Thyroid gland (tissue), 4 donors: ENCODE results near the gene PLEKHF1. TPM values are rescaled to one million over a fixed set of nuclear protein-coding genes. Genes with fewer than 3 reads are reported as not detected.

ENCODE experiments used
- DNase-seq, 2 donors: peaks; one replicate each; pipeline ENCODE4 v3.0.0-alpha.2; 2019
- H3K27ac ChIP-seq, 3 donors: fragments of 200-600 bp; sonication (generic); 1 replicate in 2 of 3; 2 replicates in 1 of 3; pipeline ENCODE4 v1.5.1; 2016 to 2019; ENCODE audit warnings: mild to moderate bottlenecking in 1 of 3, moderate library complexity in 1 of 3
- H3K27me3 ChIP-seq: fragments of 200-600 bp; sonication (generic); one replicate; pipeline ENCODE4 v1.5.1; 2019
- H3K36me3 ChIP-seq, 2 donors: fragments of 200-600 bp; sonication (generic); one replicate each; pipeline ENCODE4 v1.5.1; 2016 to 2019
- H3K4me1 ChIP-seq, 2 donors: fragments of 200-600 bp; sonication (generic); one replicate each; pipeline ENCODE4 v1.5.1; 2017 to 2019
- H3K4me3 ChIP-seq, 3 donors: fragments of 200-600 bp; sonication (generic); replicated peaks in 1 of 3; 1 replicate in 2 of 3; 2 replicates in 1 of 3; pipeline ENCODE4 v1.5.1; 2016; ENCODE audit warnings: mild to moderate bottlenecking in 1 of 3
- H3K9me3 ChIP-seq: fragments of 200-600 bp; sonication (generic); one replicate; pipeline ENCODE4 v1.5.1; 2017
- POLR2A ChIP-seq, 2 donors: fragments of 450-650 bp; IDR thresholded peaks; one replicate each; pipeline ENCODE4 v1.6.1; 2017; ENCODE audit warnings: antibody characterized with exemption in 2 of 2, mild to moderate bottlenecking in 2 of 2, moderate library complexity in 1 of 2
- WGBS, 2 donors: methylation state at CpG; one replicate each; pipeline ENCODE4 v1.1.5; 2017; 5-methylcytosine and 5-hydroxymethylcytosine counted together
- intact Hi-C: fragments of 100-400 bp; cut with DNase I; formaldehyde crosslinking; loops from one replicate; pipeline ENCODE4 v1.15.1; 2023
- total RNA-seq, 4 donors: library from RNA; depleted of rRNA; stranded (reverse); fragments of >200 nt; gene quantifications; one replicate each; pipeline ENCODE4 v1.2.3, GENCODE V29; 2016
- TF ChIP-seq, protein P1 (sequence below), 6 experiments: fragments of 200-600 bp in 3 of 6; fragments of 450-650 bp in 3 of 6; sonication (generic) in 3 of 6; IDR thresholded peaks; one replicate each; pipeline ENCODE4 v1.5.1; 2016 to 2019; ENCODE audit warnings: antibody characterized with exemption in 6 of 6, mild to moderate bottlenecking in 2 of 6, inconsistent platforms in 1 of 6, moderate library complexity in 1 of 6

The PLEKHF1 gene
- total RNA-seq, 4 donors from 2014 or later, result 12.1 to 20.3 (median 16.5) TPM

DNA sequence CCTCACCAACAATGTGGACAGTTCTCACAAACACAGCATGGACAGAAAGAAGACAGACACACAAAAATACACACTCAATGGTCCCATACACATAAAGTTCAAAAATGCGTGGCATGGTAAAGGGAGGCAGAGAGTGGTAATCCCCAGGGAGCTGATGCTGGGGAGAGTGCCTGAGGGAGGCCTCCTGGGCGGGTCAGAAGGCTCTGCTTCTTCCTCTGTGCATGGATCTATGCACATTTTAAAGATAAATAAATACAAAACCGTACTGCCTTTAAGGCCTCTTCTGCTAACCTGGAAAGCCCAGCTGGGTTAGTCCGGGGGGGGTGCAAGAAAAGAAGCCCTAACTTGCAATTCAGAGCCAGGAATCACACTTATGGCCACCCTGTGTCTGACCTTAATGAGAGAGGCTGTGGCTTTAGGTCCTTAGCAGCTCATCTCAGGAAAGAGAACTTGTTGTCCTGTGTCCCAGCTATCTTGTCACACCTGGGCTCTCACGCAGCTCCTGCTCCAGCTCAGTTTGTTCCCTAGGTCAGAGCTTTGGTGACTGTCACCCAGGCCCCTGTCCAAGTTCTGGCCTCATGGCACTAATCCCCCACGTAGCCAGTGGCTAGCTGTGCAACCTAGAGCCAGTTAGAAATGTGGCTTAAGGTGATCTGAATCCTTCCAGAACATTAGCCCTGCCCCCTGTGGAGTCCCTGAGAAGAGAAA lies 30.7 kb upstream of the PLEKHF1 start:
- 82 to 87% methylated on average over 6 of the region's 6 CpGs for WGBS, 2 donors
- H3K9me3 ChIP-seq, result no peaks in the 10 kb centered on the region

DNA sequence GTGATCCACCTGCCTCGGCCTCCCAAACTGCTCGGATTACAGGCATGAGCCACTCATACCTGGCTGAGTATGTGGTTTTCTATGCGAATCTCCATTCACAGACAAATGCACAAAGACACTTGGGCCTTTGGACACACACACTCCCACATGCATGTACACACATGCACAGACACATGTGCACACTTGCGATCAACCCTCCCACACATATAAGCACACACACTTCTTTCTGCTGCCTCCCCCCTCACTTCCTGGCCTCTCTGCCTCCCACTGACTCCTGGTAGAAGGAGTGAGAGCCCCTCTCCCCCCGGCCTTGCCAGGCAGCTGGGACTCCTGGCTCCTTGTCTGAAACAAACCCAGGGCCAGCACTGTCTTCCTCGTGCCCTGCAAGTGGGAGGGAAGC lies 29.3 kb upstream of the PLEKHF1 start:
- WGBS, 2 donors, result 77 to 82% methylated on average over 6 of the region's 6 CpGs
- H3K9me3 ChIP-seq, result no peaks in the 10 kb centered on the region
- no peak for TF ChIP-seq POLR2A (IDR thresholded peaks at IDR 0.05)
- TF ChIP-seq, protein P1, sequence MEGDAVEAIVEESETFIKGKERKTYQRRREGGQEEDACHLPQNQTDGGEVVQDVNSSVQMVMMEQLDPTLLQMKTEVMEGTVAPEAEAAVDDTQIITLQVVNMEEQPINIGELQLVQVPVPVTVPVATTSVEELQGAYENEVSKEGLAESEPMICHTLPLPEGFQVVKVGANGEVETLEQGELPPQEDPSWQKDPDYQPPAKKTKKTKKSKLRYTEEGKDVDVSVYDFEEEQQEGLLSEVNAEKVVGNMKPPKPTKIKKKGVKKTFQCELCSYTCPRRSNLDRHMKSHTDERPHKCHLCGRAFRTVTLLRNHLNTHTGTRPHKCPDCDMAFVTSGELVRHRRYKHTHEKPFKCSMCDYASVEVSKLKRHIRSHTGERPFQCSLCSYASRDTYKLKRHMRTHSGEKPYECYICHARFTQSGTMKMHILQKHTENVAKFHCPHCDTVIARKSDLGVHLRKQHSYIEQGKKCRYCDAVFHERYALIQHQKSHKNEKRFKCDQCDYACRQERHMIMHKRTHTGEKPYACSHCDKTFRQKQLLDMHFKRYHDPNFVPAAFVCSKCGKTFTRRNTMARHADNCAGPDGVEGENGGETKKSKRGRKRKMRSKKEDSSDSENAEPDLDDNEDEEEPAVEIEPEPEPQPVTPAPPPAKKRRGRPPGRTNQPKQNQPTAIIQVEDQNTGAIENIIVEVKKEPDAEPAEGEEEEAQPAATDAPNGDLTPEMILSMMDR (IDR thresholded peaks at IDR 0.05), result no peak
- no peaks in the 10 kb centered on the region for H3K27me3 ChIP-seq
- intact Hi-C loops, result no loop called here
- no peak for DNase-seq
- no peaks in the 10 kb centered on the region for H3K36me3 ChIP-seq
- no peaks in the 10 kb centered on the region for H3K4me1 ChIP-seq
- no peak overlapping the region for H3K27ac ChIP-seq
- H3K4me3 ChIP-seq, result no peak overlapping the region

More for the DNA sequence above, 30.7 kb upstream of the PLEKHF1 start:
- Histone ChIP-seq H3K27me3 (no peaks in the 10 kb centered on the region), H3K4me3 (no peak overlapping the region), H3K4me1 (no peaks in the 10 kb centered on the region), H3K27ac (no peak overlapping the region), H3K36me3 (no peaks in the 10 kb centered on the region)
- TF ChIP-seq POLR2A (IDR thresholded peaks at IDR 0.05), result no peak
- TF ChIP-seq, protein P1 (IDR thresholded peaks at IDR 0.05), result no peak
- intact Hi-C loops, result no loop called here
- DNase-seq, result no peak

DNA sequence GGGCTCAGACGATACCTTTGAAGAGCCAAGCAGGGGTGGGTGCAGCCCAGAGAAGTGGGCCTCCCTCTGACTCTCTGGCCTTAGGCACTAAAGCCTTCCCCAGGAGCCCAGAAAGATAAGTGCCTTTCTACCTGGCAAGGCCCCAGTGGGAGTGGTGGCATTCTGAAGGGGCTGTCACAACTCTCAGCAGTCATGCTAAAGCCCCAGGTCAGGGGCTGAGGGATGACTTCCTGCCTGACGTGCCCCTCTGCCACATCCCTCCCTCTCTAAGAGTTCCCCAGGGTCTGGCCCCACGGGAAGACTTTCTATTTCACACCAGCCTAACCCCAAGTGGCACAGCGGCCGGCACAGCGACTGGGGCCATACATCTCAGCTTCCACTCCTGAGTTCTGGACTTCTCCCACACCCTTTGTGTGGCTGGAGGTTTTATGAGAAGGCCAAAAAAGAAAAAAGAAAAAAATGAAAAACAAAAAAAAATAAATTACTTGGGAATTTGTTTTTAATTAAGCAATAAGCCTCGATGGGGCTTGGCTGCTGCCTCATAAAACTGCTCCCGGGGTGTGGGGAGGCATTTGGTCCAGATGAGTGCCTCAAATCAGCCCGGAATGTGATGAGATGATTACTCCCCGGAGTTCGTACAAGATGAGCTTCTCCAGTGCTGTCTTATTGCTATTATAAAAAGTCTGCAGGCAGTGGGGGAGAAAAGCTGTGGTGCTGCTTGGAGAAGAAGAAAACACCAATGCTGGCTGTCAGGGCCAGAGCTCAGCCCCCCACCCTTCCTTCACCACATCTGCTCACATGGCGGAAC lies 28.5 kb upstream of the PLEKHF1 start:
- Histone ChIP-seq H3K27me3 (no peaks in the 10 kb centered on the region), H3K36me3 (no peaks in the 10 kb centered on the region), H3K4me3 (no peak overlapping the region), H3K4me1 (no peaks in the 10 kb centered on the region), H3K9me3 (no peaks in the 10 kb centered on the region), H3K27ac (no peak overlapping the region)
- no peak for DNase-seq
- intact Hi-C loops, result no loop called here
- TF ChIP-seq, protein P1 (IDR thresholded peaks at IDR 0.05), result no peak
- no peak for TF ChIP-seq POLR2A (IDR thresholded peaks at IDR 0.05)
- 63% methylated on average over 10 to 11 of the region's 12 CpGs for WGBS, 2 donors

DNA sequence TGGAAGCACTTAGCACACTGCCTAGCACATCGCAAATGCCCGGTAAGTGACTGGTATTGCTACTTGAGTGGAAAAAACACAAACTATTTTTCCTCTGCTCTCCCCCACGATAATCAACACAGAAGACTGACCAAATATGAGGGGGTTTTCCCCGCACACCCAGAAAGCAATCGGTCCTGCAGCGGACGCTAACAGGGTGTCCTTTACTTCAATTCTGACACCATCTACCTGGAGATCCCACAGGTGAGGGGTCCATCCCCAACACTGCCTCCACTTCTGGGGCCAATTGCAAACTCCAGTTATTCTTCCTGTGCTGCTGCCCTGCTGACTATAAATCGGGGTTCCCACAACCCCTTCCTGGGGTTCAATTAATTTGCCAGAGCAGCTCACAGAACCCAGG lies 26.2 kb upstream of the PLEKHF1 start:
- Histone ChIP-seq H3K36me3 (no peaks in the 10 kb centered on the region), H3K27me3 (no peaks in the 10 kb centered on the region), H3K9me3 (no peaks in the 10 kb centered on the region), H3K4me3 (no peak overlapping the region), H3K4me1 (no peaks in the 10 kb centered on the region), H3K27ac (no peak overlapping the region)
- TF ChIP-seq, protein P1 (IDR thresholded peaks at IDR 0.05), result no peak
- no peak for TF ChIP-seq POLR2A (IDR thresholded peaks at IDR 0.05)
- intact Hi-C loops, result no loop called here
- DNase-seq, result no peak
- WGBS, 2 donors, result 62 to 66% methylated on average over 8 of the region's 8 CpGs

DNA sequence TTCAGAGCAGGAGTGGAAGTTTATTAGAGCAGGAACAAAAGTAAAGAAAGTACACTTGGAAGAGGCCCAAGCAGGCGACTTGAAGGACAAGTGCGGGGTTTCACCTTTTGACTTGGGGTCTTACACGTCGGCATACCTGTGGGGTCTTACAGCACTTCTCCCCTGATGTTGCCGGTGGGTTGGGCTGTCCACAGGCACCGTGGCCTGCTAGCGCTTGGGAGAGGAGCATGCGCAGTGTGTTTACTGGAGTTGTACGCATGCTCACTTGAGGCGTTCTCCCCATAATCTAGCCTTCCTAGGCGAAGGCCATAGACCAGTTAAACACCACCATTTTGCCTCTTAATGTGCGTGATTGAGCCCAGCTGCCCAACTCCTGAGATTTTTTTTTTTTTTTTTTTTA lies 25.0 kb upstream of the PLEKHF1 start:
- Histone ChIP-seq H3K36me3 (no peaks in the 10 kb centered on the region), H3K9me3 (no peaks in the 10 kb centered on the region), H3K27me3 (no peaks in the 10 kb centered on the region), H3K4me1 (peaks cover 0 to 4% of the 10 kb centered on the region in 2 donors), H3K27ac (no peak overlapping the region), H3K4me3 (no peak overlapping the region)
- intact Hi-C loops, result no loop called here
- TF ChIP-seq POLR2A (IDR thresholded peaks at IDR 0.05), result no peak
- TF ChIP-seq, protein P1 (IDR thresholded peaks at IDR 0.05), result no peak
- WGBS, 2 donors, result 86 to 90% methylated on average over 12 of the region's 12 CpGs
- DNase-seq, result no peak
